ENCODE data around the gene KRTAP9-4. TPM values are rescaled to one million over a fixed set of nuclear protein-coding genes. Genes with fewer than 3 reads are reported as not detected.
"Not testable (repeated sequence)": the region's sequence is repeated elsewhere in the genome, so short reads cannot be mapped to it uniquely, and the experiment has no call there.

The KRTAP9-4 gene
- total and polyA plus RNA-seq, 10 donors, result not detected

DNA sequence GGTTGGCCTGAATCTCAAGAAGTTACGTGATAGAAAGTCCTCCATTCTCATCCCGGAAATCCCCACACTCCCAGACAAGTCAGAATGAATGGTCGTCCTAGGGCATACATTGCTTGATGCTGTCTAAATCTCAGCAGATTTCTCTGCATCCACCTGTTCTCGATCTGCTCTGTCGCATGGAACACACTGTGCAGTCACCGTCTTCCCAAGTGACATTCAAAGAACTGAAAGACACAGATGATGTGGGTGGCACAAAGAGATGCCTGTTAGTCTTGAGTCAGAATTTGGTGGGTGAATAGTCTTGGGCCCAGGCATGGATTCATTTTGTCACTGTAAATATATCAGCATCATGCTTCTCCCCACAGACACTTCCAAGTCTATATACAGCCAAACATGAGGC is 17.8 kb upstream of the KRTAP9-4 start:
- H3K27ac ChIP-seq, result no peak overlapping the region
- H3K27me3 ChIP-seq (replicated peaks in 1 of 7), result peaks cover 0 to 30% (median 5%) of the 10 kb centered on the region in 7 donors
- H3K36me3 ChIP-seq, result no peaks in the 10 kb centered on the region
- no peak overlapping the region for H3K4me3 ChIP-seq
- WGBS, 5 donors, result 86 to 93% (median 92%) methylated on average over 6 of the region's 6 CpGs
- H3K9me3 ChIP-seq, result no peaks in the 10 kb centered on the region
- H3K4me1 ChIP-seq, result no peaks in the 10 kb centered on the region
- TF ChIP-seq POLR2AphosphoS5 (IDR thresholded peaks at IDR 0.05) (no peak), CTCF (IDR thresholded peaks at IDR 0.05 in 8 of 11, conservative IDR thresholded peaks at IDR 0.05 in 3 of 11) (no peak), POLR2A (IDR thresholded peaks at IDR 0.05) (no peak)
- no peak for DNase-seq
- intact Hi-C loops (cut with DNase I; ENCODE audit: low total_unique reads), result loop anchor here (2.0 kb wide), 1 partner anchor 13 kb away; no protein-coding TSS in a partner anchor

GRCh38 chr17:41232399-41233105 is 16.9 kb upstream of the KRTAP9-4 start, which contains the start of gene KRTAP9-3:
Gene KRTAP9-3 (plus strand): TSS chr17:41232449. CDS start chr17:41232502, 53 bp downstream.
- DNase-seq; H3K27ac ChIP-seq; H3K4me3 ChIP-seq; H3K4me1 ChIP-seq; intact Hi-C loops (cut with DNase I; ENCODE audit: low total_unique reads); H3K9me3 ChIP-seq; H3K36me3 ChIP-seq: not testable (repeated sequence)
- peaks cover 0 to 30% (median 5%) of the 10 kb centered on the region in 7 donors for H3K27me3 ChIP-seq (replicated peaks in 1 of 7)
- 72 to 100% (median 80%) methylated on average over 1 of the region's 1 CpG for WGBS, 5 donors

- H3K4me3 ChIP-seq; H3K36me3 ChIP-seq; DNase-seq; intact Hi-C loops (cut with DNase I; ENCODE audit: low total_unique reads); H3K4me1 ChIP-seq; H3K27ac ChIP-seq; H3K9me3 ChIP-seq: not testable (repeated sequence)
- peaks cover 0 to 24% (median 0%) of the 10 kb centered on the region in 7 donors for H3K27me3 ChIP-seq (replicated peaks in 1 of 7)
- 75 to 87% (median 83%) methylated on average over 4 of the region's 4 CpGs for WGBS, 5 donors
Measured at GRCh38 chr17:41237116-41237515, 12.4 kb upstream of the KRTAP9-4 start.

DNA sequence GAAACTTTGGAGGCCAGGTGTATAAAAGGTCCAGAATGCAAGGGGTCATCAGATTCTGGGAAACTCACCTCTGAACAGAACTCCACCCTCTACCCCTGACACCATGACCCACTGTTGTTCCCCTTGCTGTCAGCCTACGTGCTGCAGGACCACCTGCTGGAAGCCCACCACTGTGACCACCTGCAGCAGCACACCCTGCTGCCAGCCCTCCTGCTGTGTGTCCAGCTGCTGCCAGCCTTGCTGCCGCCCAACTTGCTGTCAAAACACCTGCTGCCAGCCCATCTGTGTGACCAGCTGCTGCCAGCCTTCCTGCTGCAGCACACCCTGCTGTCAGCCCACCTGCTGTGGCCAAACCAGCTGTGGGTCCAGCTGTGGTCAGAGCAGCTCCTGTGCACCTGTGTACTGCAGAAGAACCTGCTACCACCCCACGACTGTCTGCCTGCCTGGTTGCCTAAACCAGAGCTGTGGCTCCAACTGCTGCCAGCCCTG is 11.5 kb upstream of the KRTAP9-4 start, which contains the start of gene KRTAP9-8:
KRTAP9-8 (plus strand) TSS at position 51 of the 489 bp plus-strand sequence; CDS start at position 104, 53 bp downstream.
- H3K36me3 ChIP-seq; H3K27ac ChIP-seq; intact Hi-C loops (cut with DNase I; ENCODE audit: low total_unique reads); DNase-seq; H3K4me3 ChIP-seq; H3K9me3 ChIP-seq; H3K4me1 ChIP-seq: not testable (repeated sequence)
- WGBS, 5 donors, result 33 to 70% (median 55%) methylated on average over 2 to 3 of the region's 3 CpGs; no CpG with 5 or more reads in 1 of the 5 donors
- peaks cover 0 to 18% (median 0%) of the 10 kb centered on the region in 7 donors for H3K27me3 ChIP-seq (replicated peaks in 1 of 7)

- H3K4me1 ChIP-seq; H3K9me3 ChIP-seq; H3K36me3 ChIP-seq; H3K4me3 ChIP-seq; intact Hi-C loops (cut with DNase I; ENCODE audit: low total_unique reads); H3K27me3 ChIP-seq (replicated peaks in 1 of 7); H3K27ac ChIP-seq; DNase-seq: not testable (repeated sequence)
- 42 to 54% (median 45%) methylated on average over 2 of the region's 2 CpGs for WGBS, 5 donors
Measured at GRCh38 chr17:41246995-41247787, 2.3 kb upstream of the KRTAP9-4 start.

DNA sequence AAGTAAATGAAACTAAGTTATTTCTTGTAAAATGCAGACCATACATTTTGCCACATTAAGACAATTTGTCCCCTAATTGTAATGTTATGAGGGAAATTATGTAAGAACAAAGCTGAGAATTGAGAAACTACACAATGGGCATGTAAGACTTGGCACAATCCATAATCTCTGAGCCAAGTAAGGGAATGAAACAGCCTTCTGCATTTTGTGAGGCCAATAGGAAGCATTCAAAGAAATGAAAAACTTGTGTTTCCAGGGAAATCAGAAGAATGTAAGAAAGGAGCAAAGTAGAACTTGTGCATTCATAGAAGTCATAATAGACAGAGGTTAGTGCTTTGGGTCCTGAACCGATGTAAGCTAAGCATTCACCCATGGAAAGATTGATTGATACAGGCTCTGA is 1.8 kb downstream of the KRTAP9-4 start:
- intact Hi-C loops (cut with DNase I; ENCODE audit: low total_unique reads), result no loop called here
- TF ChIP-seq POLR2A (IDR thresholded peaks at IDR 0.05) (no peak), CTCF (IDR thresholded peaks at IDR 0.05 in 8 of 11, conservative IDR thresholded peaks at IDR 0.05 in 3 of 11) (no peak), POLR2AphosphoS5 (IDR thresholded peaks at IDR 0.05) (no peak)
- Histone ChIP-seq H3K27ac (no peak overlapping the region), H3K4me3 (no peak overlapping the region), H3K4me1 (no peaks in the 10 kb centered on the region), H3K27me3 (replicated peaks in 1 of 7) (peaks cover 0 to 5% (median 4%) of the 10 kb centered on the region in 7 donors), H3K36me3 (no peaks in the 10 kb centered on the region), H3K9me3 (no peaks in the 10 kb centered on the region)
- DNase-seq, result no peak
- WGBS, 5 donors, result 79 to 100% (median 90%) methylated on average over 1 of the region's 1 CpG
